Activated CD8-positive, alpha-beta memory T cell treated with anti-CD3 and anti-CD28 coated beads for 4 hours (primary cell): Measurements from ENCODE around the gene ITGB6.
"Not testable (repeated sequence)": the region's sequence is repeated elsewhere in the genome, so short reads cannot be mapped to it uniquely, and the experiment has no call there.

Experiments used
- DNase-seq, 2 donors: peaks; one replicate each; pipeline ENCODE4 v3.0.0-alpha.2; 2020; ENCODE audit warnings: low read depth in 2 of 2

Gene ITGB6

GRCh38 chr2:160140471-160140870 lies 59.6 kb downstream of the ITGB6 start:
- DNase-seq = no peak

DNA sequence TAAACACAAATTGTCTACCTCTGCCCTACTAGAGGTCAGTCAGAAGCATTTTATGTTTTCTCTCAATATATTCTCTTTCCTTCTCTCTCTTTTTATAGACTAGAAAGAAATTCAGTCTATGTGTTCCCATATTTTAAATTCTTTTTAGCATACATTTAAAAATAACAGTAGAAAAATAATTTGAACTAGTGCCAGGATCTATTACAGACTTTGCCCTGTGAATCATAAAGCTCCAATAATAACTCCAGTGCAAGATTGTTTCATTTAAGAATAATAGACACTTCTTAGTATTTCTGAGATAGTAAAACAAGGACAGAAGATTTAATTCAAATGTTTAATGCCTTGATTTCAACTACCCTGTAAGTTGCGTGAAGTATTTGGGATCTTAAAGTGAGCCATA lies 60.1 kb downstream of the ITGB6 start:
- no peak for DNase-seq

DNA sequence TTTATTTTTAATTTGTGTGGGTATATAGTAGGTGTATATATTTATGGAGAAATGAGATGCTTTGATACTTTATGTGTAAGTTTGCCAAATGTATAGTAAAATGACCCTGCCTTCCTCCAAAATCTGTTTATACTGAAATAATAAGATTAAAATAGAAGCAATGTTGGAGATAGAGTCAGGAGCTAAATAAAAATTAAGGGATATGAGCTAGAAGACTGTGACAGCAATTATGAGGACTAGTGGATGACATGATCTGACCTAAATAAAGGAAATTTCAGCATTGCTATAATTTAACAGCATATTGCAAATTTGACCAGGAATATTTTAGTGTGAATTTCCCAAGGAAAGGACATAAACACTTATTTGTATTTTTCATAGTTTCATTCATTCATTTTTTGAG lies 60.7 kb downstream of the ITGB6 start:
- no peak for DNase-seq

- DNase-seq = no peak
Measured at GRCh38 chr2:160138406-160138805, 61.7 kb downstream of the ITGB6 start.

GRCh38 chr2:160137464-160137863 lies 62.6 kb downstream of the ITGB6 start:
- DNase-seq = no peak

DNA sequence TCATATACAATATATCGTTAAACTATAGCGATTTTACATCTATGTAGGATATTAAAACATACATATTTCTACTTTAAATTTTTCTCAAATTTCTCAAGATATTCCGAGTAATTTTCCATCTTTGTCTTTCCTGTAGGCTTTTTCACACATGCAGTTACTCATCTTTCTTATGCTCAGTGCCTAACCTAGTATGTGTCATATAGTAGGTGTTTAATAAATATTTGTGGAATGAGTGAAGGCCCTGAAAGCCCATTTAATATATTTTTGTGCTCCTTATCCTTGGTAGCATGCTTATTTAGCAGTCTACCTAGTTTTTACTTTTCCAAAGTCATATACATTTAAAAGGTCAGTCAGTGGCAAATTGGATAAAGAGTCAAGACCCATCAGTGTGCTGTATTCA lies 67.3 kb downstream of the ITGB6 start:
- DNase-seq = no peak

DNA sequence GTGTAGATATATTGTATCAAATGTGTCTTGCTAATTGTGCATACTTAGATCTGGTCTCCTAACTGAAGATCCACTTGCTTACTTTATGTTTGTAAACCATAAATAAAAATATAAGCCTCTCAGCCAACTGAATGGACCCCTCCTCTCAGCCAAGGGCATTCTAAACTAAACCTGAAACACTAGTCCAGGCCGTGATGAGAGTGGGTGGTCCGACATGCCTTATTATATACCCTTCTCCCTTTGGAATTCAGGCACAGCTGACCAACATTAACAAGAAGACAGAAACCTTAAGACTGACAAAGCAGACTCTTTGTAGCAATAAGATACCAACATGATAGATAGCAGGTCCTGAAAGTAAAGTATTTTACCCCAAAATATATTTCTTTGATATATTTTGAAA lies 73.3 kb downstream of the ITGB6 start:
- DNase-seq = no peak

DNA sequence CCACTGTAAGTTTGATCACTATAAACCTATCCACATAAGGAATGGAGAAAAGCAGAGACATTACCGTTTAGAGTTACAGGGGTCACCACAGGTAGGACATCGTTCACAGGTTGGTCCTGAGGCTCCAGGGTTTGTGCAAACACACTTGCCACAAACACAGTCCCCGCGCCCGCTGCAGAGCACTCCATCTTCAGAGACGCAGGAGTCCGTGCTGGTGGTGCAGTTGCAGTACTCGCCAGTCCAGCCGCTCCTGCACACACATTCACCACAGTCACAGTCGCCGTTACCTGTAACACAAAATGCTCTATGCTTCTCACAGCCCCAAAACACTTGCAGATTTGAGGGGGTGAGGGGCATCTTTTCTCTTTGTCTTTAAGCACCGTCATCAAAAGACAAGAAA lies 73.8 kb downstream of the ITGB6 start:
- DNase-seq = no peak

GRCh38 chr2:160125828-160126227 lies 74.2 kb downstream of the ITGB6 start:
- DNase-seq = no peak

- DNase-seq = no peak
Measured at GRCh38 chr2:160125366-160125765, 74.7 kb downstream of the ITGB6 start.

GRCh38 chr2:160124571-160124970 lies 75.5 kb downstream of the ITGB6 start:
- no peak for DNase-seq

DNA sequence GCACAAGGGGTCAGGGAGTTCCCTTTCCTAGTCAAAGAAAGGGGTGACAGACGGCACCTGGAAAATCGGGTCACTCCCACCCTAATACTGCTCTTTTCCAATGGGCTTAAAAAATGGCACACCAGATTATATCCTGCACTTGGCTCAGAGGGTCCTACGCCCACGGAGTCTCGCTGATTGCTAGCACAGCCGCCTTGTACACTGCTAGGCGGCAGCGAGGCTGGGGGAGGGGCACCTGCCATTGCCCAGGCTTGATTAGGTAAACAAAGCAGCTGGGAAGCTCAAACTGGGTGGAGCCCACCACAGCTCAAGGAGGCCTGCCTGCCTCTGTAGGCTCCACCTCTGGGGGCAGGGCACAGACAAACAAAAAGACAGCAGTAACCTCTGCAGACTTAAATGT lies 85.4 kb downstream of the ITGB6 start:
- not testable (repeated sequence) for DNase-seq

DNA sequence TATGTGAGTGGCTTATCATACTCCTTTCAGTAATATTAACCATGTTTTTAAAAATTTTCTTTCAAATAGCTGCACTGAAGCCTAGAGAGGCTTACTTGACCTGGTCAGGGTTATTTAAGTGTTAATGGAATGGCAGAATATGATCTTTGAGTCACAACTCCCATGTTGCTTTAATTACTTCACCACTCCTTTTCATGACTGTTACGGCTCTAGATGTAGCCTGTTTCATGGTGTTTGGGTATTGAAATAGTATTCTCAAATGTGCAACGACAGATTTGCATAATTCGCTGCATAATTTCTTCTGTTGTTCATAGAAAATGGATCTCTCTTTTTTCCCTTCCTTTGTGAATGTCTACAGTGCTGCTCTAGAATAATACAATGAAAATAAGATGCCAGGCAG lies 86.1 kb downstream of the ITGB6 start:
- no peak for DNase-seq

- DNase-seq = no peak
Measured at GRCh38 chr2:160111951-160112798, 87.9 kb downstream of the ITGB6 start.

DNA sequence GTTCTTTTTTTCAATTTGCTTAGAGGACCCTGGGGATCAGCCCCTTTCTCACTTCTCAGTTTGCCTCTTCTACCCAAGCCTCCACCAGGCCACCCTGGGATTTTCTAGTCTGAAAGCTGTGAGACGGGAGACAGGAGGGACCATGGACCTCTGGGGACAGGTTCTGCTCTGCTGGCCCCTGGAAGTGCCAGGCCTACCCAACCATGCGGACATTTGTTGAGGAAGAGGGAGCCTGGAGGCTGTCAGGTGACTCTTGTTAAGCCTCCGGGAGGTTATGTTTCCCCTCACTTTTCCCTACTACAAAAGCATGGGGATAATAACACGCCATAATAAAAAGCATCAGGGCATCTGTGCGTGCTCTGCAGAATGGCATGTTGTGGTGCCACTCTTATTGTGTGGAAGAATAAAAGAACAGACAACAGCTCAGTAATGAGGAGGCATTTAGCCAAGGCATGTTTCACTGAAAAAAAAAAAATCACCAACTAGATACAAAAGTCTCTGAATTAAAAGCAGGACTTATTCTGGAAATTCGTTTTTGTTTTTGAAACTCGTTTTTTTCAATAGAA lies 89.3 kb downstream of the ITGB6 start:
- DNase-seq = no peak

- no peak for DNase-seq
Measured at GRCh38 chr2:160109939-160110673, 90.0 kb downstream of the ITGB6 start.

- no peak for DNase-seq
Measured at GRCh38 chr2:160109243-160109642, 90.8 kb downstream of the ITGB6 start.

GRCh38 chr2:160108646-160109045 lies 91.4 kb downstream of the ITGB6 start:
- DNase-seq = no peak

DNA sequence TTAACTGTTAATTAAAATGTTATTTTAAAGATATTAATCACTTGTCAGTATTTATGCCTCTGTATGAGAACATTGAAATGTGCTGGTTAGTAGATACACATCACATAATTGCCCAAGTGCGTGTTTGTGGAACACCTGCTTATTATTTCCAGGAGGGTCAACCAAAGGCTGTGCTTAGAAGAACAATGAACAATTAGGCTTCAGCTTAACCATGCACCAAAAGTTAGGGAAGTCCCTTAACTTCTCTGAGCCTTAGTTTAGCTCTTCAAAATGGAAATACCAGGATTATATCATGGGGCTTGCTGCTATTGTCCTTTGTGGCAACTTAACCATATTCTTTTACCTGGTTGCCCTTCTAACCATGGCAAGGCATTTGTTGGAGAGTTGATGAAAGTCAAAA lies 94.7 kb downstream of the ITGB6 start:
- DNase-seq = no peak

- DNase-seq = no peak
Measured at GRCh38 chr2:160104115-160104514, 96.0 kb downstream of the ITGB6 start.

DNA sequence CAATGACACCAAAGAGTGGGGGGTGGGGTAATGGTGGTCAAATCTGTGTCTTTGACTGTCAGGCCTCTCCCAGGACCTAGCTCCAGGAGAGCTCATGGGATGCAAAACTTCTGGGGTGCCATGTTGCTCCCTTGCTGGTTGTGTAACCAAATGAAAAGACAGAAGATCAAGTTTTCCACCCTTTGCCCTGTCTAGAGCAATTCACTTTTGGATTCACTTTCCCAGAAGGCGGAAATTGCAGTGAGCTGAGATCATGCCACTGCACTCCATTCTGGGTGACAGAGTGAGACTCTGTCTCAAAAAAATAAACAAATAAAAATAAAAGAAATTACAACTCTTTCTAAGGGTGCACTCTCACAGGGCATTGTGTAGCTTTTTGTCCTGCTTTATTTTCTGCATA lies 102.7 kb downstream of the ITGB6 start:
- DNase-seq = no peak

- no peak for DNase-seq
Measured at GRCh38 chr2:160096409-160096808, 103.7 kb downstream of the ITGB6 start.

DNA sequence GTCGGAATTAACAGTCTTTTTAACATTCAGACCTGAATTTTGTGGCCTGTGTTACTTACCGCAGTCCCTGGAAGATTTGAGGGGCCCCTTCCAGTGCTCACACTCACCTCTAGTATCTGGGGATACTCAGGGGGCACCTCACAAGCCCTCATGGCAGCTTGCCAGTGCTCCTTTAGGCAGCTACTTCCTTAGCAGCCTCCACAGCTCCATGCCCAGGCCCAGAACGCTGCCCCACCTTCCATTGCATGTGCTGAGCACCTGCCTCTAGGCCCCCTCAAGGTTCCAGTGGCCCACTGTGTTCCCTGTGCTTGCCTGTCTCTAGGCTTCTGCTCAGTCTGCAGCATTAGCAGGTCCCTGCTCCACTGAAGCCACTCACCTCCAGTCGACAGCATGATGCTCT lies 107.6 kb downstream of the ITGB6 start:
- DNase-seq = no peak
